Measurements from ENCODE around the gene ANKRD16. TPM values are rescaled to one million over a fixed set of nuclear protein-coding genes. Genes with fewer than 3 reads are reported as not detected.

The ANKRD16 gene
- total and polyA plus RNA-seq, 2 experiments from 2014 or later = 6.4 to 16.1 TPM

- no peak overlapping the region for H3K4me3 ChIP-seq
- H3K36me3 ChIP-seq (ENCODE audit: insufficient read depth) = peaks cover 53% of the 10 kb centered on the region
- Mint-ChIP-seq H3K4me1 (no peaks in the 10 kb centered on the region), H3K36me3 (ENCODE audit: low read depth) (peaks cover 88% of the 10 kb centered on the region), H3K27ac (no peak overlapping the region), H3K9me3 (no peaks in the 10 kb centered on the region), H3K27me3 (ENCODE audit: insufficient read depth, low read depth, poor library complexity) (no peaks in the 10 kb centered on the region), H3K4me3 (no peak overlapping the region)
- H3K9me2 ChIP-seq (ENCODE audit: insufficient read depth) = no peaks in the 10 kb centered on the region
- DNase-seq (ENCODE audit: low spot score) (no peak), ATAC-seq (no peak)
- H3K4me1 ChIP-seq (ENCODE audit: insufficient read depth) = no peaks in the 10 kb centered on the region
- no peaks in the 10 kb centered on the region for H4K20me1 ChIP-seq (replicated peaks; ENCODE audit: insufficient read depth)
- TF ChIP-seq CTCF (conservative IDR thresholded peaks at IDR 0.05; ENCODE audit: low read depth in 2 of 2) = no peak
- no peak for TF ChIP-seq ZNF114 (CRISPR knock-in tag; IDR thresholded peaks at IDR 0.05)
- TF ChIP-seq ZNF331 (CRISPR knock-in tag; IDR thresholded peaks at IDR 0.05; ENCODE audit: low read depth) = no peak
- no peak for TF ChIP-seq EZH2phosphoT487 (IDR thresholded peaks at IDR 0.05; ENCODE audit: unreplicated experiment)
- TF ChIP-seq JUNB (IDR thresholded peaks at IDR 0.05; ENCODE audit: unreplicated experiment) = no peak
- no peak for TF ChIP-seq CREB1 (CRISPR knock-in tag; IDR thresholded peaks at IDR 0.05; ENCODE audit: low read depth)
- no peak for TF ChIP-seq STAT1 (IDR thresholded peaks at IDR 0.05; ENCODE audit: unreplicated experiment)
- TF ChIP-seq REST (IDR thresholded peaks at IDR 0.05; ENCODE audit: unreplicated experiment) = no peak
- no peak for TF ChIP-seq NANOG (IDR thresholded peaks at IDR 0.05; ENCODE audit: borderline replicate concordance)
- TF ChIP-seq ZNF462 (CRISPR knock-in tag; IDR thresholded peaks at IDR 0.05) = no peak
- no peak for TF ChIP-seq POLR2AphosphoS5 (IDR thresholded peaks at IDR 0.05; ENCODE audit: low read depth)
- no peak for TF ChIP-seq ETS1 (IDR thresholded peaks at IDR 0.05)
- TF ChIP-seq EZH2 (IDR thresholded peaks at IDR 0.05; ENCODE audit: low read depth, unreplicated experiment) = no peak
- no peaks in the 10 kb centered on the region for H3K27me3 ChIP-seq (ENCODE audit: insufficient read depth)
- H2AFZ ChIP-seq = no peak overlapping the region
- H3K79me2 ChIP-seq (replicated peaks; ENCODE audit: insufficient read depth) = no peaks in the 10 kb centered on the region
- no peak overlapping the region for H3K27ac ChIP-seq (ENCODE audit: low read depth)
- H3F3A ChIP-seq (replicated peaks; ENCODE audit: low read depth) = no peaks in the 10 kb centered on the region
- no peak overlapping the region for H3K4me2 ChIP-seq
Measured at GRCh38 chr10:5927306-5927705, 37.6 kb upstream of the ANKRD16 start.

All from GM23338 (cell line).